ENCODE data around the gene LIMK2. TPM values are rescaled to one million over a fixed set of nuclear protein-coding genes. Genes with fewer than 3 reads are reported as not detected.

Gene LIMK2
- total and polyA plus RNA-seq, 8 donors: 19.9 to 541 (median 97.2) TPM

DNA sequence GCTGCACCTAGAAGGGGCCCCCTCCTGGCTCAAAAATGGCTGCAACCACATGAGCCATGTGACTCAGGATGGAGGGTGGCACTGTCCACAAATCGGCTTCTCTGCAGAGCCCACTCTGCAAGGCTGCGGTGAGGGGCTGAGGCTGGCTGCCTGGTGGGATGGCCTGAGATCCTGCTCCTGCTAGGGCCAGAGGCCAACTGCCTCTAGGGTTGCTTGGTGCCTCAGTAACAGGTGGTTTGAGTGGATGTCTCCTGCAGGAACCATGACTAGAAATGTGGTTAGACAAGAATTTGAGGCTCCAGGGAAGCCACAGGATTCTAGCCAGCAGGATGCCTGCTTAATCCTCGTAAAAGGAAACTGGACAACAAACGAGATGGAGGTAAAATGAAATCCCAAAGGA is 116.9 kb downstream of the LIMK2 start:
- TF ChIP-seq POLR2A (IDR thresholded peaks at IDR 0.05) (no peak), POLR2AphosphoS5 (IDR thresholded peaks at IDR 0.05) (no peak), EP300 (IDR thresholded peaks at IDR 0.05) (no peak), CTCF (IDR thresholded peaks at IDR 0.05) (no peak)
- peaks cover 5 to 14% (median 11%) of the 10 kb centered on the region in 4 donors for H3K4me1 ChIP-seq
- no peak overlapping the region for H3K27ac ChIP-seq
- DNase-seq: no peak
- intact Hi-C loops (cut with DNase I; ENCODE audit: low total_unique reads): no loop called here
- H3K4me3 ChIP-seq: no peak overlapping the region
- peaks cover 47 to 99% (median 97%) of the 10 kb centered on the region in 4 donors for H3K36me3 ChIP-seq
- 80 to 90% (median 81%) methylated on average over 4 of the region's 4 CpGs for WGBS, 5 donors
- H3K9me3 ChIP-seq: no peaks in the 10 kb centered on the region
- no peaks in the 10 kb centered on the region for H3K27me3 ChIP-seq

Small RNA genes lying within 50 kb of the gene (small RNA-seq; reads per million reads assigned to genes)
- gene RF00019 (0 reads per million in 4 donors), gene RNA5SP496 (0 reads per million in 4 donors), gene RNU6-1128P (0 reads per million in 4 donors)

Other genes starting within 250 kb of the LIMK2 start
- 10 to 100 TPM in 4 of 5 donors, 1 to 10 TPM in 1; 8.4 to 64.8 (median 19.6) TPM for gene MORC2, start 243.5 kb upstream of the LIMK2 start, total RNA-seq
- 10 to 100 TPM in 2 of 3 donors, 1 to 10 TPM in 1; 4.4 to 23.5 (median 14.3) TPM for gene MORC2, start 243.5 kb upstream of the LIMK2 start, polyA plus RNA-seq
- gene TUG1, start 243.0 kb upstream of the LIMK2 start, total RNA-seq: 100 to 1,000 TPM in 1 of 5 donors, 10 to 100 TPM in 4; 52.1 to 108 (median 86.2) TPM
- gene TUG1, start 243.0 kb upstream of the LIMK2 start, polyA plus RNA-seq: 10 to 100 TPM; 11.3 to 34.2 (median 15.9) TPM
- gene SMTN, start 131.0 kb upstream of the LIMK2 start, total RNA-seq: 100 to 1,000 TPM; 120 to 607 (median 406) TPM
- gene SMTN, start 131.0 kb upstream of the LIMK2 start, polyA plus RNA-seq: 100 to 1,000 TPM in 1 of 3 donors, 10 to 100 TPM in 2; 51.5 to 424 (median 78.5) TPM
- gene SELENOM, start 104.7 kb upstream of the LIMK2 start, total RNA-seq: 1,000 to 10,000 TPM in 1 of 5 donors, 100 to 1,000 TPM in 3, 10 to 100 TPM in 1; 59.8 to 1,443 (median 573) TPM
- gene SELENOM, start 104.7 kb upstream of the LIMK2 start, polyA plus RNA-seq: 100 to 1,000 TPM; 243 to 454 (median 300) TPM
- gene INPP5J, start 89.3 kb upstream of the LIMK2 start, total RNA-seq: 10 to 100 TPM in 2 of 5 donors, 1 to 10 TPM in 3; 1.8 to 34.4 (median 9.6) TPM
- 1 to 10 TPM; 5.5 to 9.5 (median 7.5) TPM for gene INPP5J, start 89.3 kb upstream of the LIMK2 start, polyA plus RNA-seq
- gene PLA2G3, start 71.8 kb upstream of the LIMK2 start, total RNA-seq: not detected
- 1 to 10 TPM in 1 of 3 donors, under 1 TPM in 1, not detected in 1; 0.75 to 2.5 TPM for gene PLA2G3, start 71.8 kb upstream of the LIMK2 start, polyA plus RNA-seq
- 10 to 100 TPM in 4 of 5 donors, 1 to 10 TPM in 1; 3.5 to 35.7 (median 24.4) TPM for gene RNF185, start 52.1 kb upstream of the LIMK2 start, total RNA-seq
- 10 to 100 TPM; 18.9 to 25.4 (median 19.2) TPM for gene RNF185, start 52.1 kb upstream of the LIMK2 start, polyA plus RNA-seq
- gene PIK3IP1, start 80.2 kb downstream of the LIMK2 start, total RNA-seq: 10 to 100 TPM in 3 of 5 donors, 1 to 10 TPM in 2; 3.5 to 53.0 (median 20.5) TPM
- 1 to 10 TPM; 6.6 to 8.5 (median 7.6) TPM for gene PIK3IP1, start 80.2 kb downstream of the LIMK2 start, polyA plus RNA-seq
- gene PATZ1, start 134.0 kb downstream of the LIMK2 start, total RNA-seq: 10 to 100 TPM in 3 of 5 donors, 1 to 10 TPM in 2; 4.9 to 20.9 (median 14.1) TPM
- 10 to 100 TPM in 2 of 3 donors, 1 to 10 TPM in 1; 7.8 to 21.1 (median 13.8) TPM for gene PATZ1, start 134.0 kb downstream of the LIMK2 start, polyA plus RNA-seq
- 10 to 100 TPM in 4 of 5 donors, 1 to 10 TPM in 1; 9.4 to 62.2 (median 35.0) TPM for gene DRG1, start 187.3 kb downstream of the LIMK2 start, total RNA-seq
- 10 to 100 TPM; 43.9 to 51.2 (median 46.2) TPM for gene DRG1, start 187.3 kb downstream of the LIMK2 start, polyA plus RNA-seq

Measured in stomach (tissue), 9 donors.